Neural crest cell (in vitro differentiated cells): Measurements from ENCODE around the gene CMIP. TPM values are rescaled to one million over a fixed set of nuclear protein-coding genes. Genes with fewer than 3 reads are reported as not detected.

Experiments
- DNase-seq: peaks from one replicate; pipeline ENCODE4 v3.0.0; 2021; ENCODE audit warnings: low read depth, mixed read lengths, low spot score
- H3K27ac Mint-ChIP-seq: one replicate; pipeline ENCODE4 v1.8.0; 2021; ENCODE audit warnings: mild to moderate bottlenecking, mixed read lengths; ENCODE audit not compliant: unreplicated experiment
- H3K27me3 Mint-ChIP-seq: 2 replicates; pipeline ENCODE4 v1.8.0; 2021; ENCODE audit warnings: low read depth, mild to moderate bottlenecking, mixed read lengths
- H3K36me3 Mint-ChIP-seq: 2 replicates; pipeline ENCODE4 v1.8.0; 2021; ENCODE audit warnings: low read depth, mild to moderate bottlenecking, mixed read lengths
- H3K4me1 Mint-ChIP-seq: 2 replicates; pipeline ENCODE4 v1.8.0; 2021; ENCODE audit warnings: mixed read lengths
- H3K4me3 Mint-ChIP-seq: one replicate; pipeline ENCODE4 v1.8.0; 2021; ENCODE audit warnings: mild to moderate bottlenecking, mixed read lengths
- H3K9me3 Mint-ChIP-seq: 2 replicates; pipeline ENCODE4 v1.8.0; 2021; ENCODE audit warnings: mixed read lengths
- CTCF ChIP-seq: fragments of 200-600 bp; sonication (generic); conservative IDR thresholded peaks from 2 replicates; pipeline ENCODE4 v1.5.0; 2021; ENCODE audit warnings: antibody characterized with exemption, mild to moderate bottlenecking
- total RNA-seq: library from RNA; stranded (reverse); gene quantifications from 2 replicates; pipeline ENCODE4 v1.2.1, GENCODE V29; 2021

Gene CMIP
- total RNA-seq, 1 donor from 2014 or later, result 41.2 TPM

GRCh38 chr16:81583893-81584631 is 139.5 kb downstream of the CMIP start:
- H3K27ac Mint-ChIP-seq, result peak overlapping the region; percentile 80
- no peak for DNase-seq
- H3K27me3 Mint-ChIP-seq, result no peaks in the 10 kb centered on the region
- H3K9me3 Mint-ChIP-seq, result no peaks in the 10 kb centered on the region
- peaks cover 6% of the 10 kb centered on the region for H3K36me3 Mint-ChIP-seq
- no peak for TF ChIP-seq CTCF
- peaks cover 64% of the 10 kb centered on the region for H3K4me1 Mint-ChIP-seq
- H3K4me3 Mint-ChIP-seq, result peak overlapping the region; percentile 9

GRCh38 chr16:81585785-81586184 is 141.2 kb downstream of the CMIP start:
- Mint-ChIP-seq H3K4me3 (no peak overlapping the region), H3K27me3 (no peaks in the 10 kb centered on the region), H3K4me1 (peaks cover 61% of the 10 kb centered on the region), H3K36me3 (peaks cover 5% of the 10 kb centered on the region), H3K9me3 (no peaks in the 10 kb centered on the region), H3K27ac (peak overlapping the region; percentile 20)
- peak; percentile 36 for TF ChIP-seq CTCF
- no peak for DNase-seq

- H3K4me3 Mint-ChIP-seq, result no peak overlapping the region
- H3K27ac Mint-ChIP-seq, result no peak overlapping the region
- no peak for TF ChIP-seq CTCF
- no peak for DNase-seq
- H3K27me3 Mint-ChIP-seq, result no peaks in the 10 kb centered on the region
- H3K36me3 Mint-ChIP-seq, result peaks cover 3% of the 10 kb centered on the region
- peaks cover 56% of the 10 kb centered on the region for H3K4me1 Mint-ChIP-seq
- no peaks in the 10 kb centered on the region for H3K9me3 Mint-ChIP-seq
Observed at GRCh38 chr16:81586417-81586816, 141.8 kb downstream of the CMIP start.

- Mint-ChIP-seq H3K4me3 (no peak overlapping the region), H3K4me1 (peaks cover 56% of the 10 kb centered on the region), H3K9me3 (no peaks in the 10 kb centered on the region), H3K36me3 (peaks cover 3% of the 10 kb centered on the region), H3K27me3 (no peaks in the 10 kb centered on the region), H3K27ac (peak overlapping the region; percentile 75)
- DNase-seq, result no peak
- TF ChIP-seq CTCF, result no peak
Observed at GRCh38 chr16:81586977-81587625, 142.5 kb downstream of the CMIP start.

GRCh38 chr16:81587626-81588160 is 143.1 kb downstream of the CMIP start:
- DNase-seq, result no peak
- no peaks in the 10 kb centered on the region for H3K9me3 Mint-ChIP-seq
- no peak for TF ChIP-seq CTCF
- peaks cover 3% of the 10 kb centered on the region for H3K36me3 Mint-ChIP-seq
- H3K27me3 Mint-ChIP-seq, result no peaks in the 10 kb centered on the region
- H3K27ac Mint-ChIP-seq, result peak overlapping the region; percentile 63
- H3K4me1 Mint-ChIP-seq, result peaks cover 50% of the 10 kb centered on the region
- H3K4me3 Mint-ChIP-seq, result no peak overlapping the region
